Lower leg skin (tissue), 4 donors: ENCODE data around the gene PTK6. TPM values are rescaled to one million over a fixed set of nuclear protein-coding genes. Genes with fewer than 3 reads are reported as not detected.
"Not testable (repeated sequence)": the region's sequence is repeated elsewhere in the genome, so short reads cannot be mapped to it uniquely, and the experiment has no call there.

Source experiments
- DNase-seq, 2 donors: peaks; one replicate each; pipeline ENCODE4 v3.0.0-alpha.2; 2019; ENCODE audit warnings: low spot score in 2 of 2
- H3K4me3 ChIP-seq: fragments of 200-600 bp; sonication (generic); 2 replicates; pipeline ENCODE4 v1.5.1; 2017; ENCODE audit warnings: mild to moderate bottlenecking, low read depth; ENCODE audit not compliant: poor library complexity, severe bottlenecking
- CTCF ChIP-seq, 3 donors: fragments of 450-650 bp; IDR thresholded peaks; one replicate each; pipeline ENCODE4 v1.5.1; 2016; ENCODE audit warnings: antibody characterized with exemption in 3 of 3, mild to moderate bottlenecking in 3 of 3, moderate library complexity in 2 of 3
- POLR2A ChIP-seq, 2 donors: fragments of 450-650 bp; IDR thresholded peaks; one replicate each; pipeline ENCODE4 v1.6.1; 2016 to 2017; ENCODE audit warnings: antibody characterized with exemption in 2 of 2, mild to moderate bottlenecking in 1 of 2, moderate library complexity in 1 of 2
- WGBS, 2 donors: methylation state at CpG; one replicate each; pipeline ENCODE4 v1.1.5; 2018; 5-methylcytosine and 5-hydroxymethylcytosine counted together
- intact Hi-C: fragments of 100-400 bp; cut with DNase I; formaldehyde crosslinking; loops from one replicate; pipeline ENCODE4 v1.15.0; 2023; ENCODE audit warnings: low total_unique reads
- total RNA-seq, 4 donors: library from RNA; depleted of rRNA; stranded (reverse); fragments of >200 nt; gene quantifications; one replicate each; pipeline ENCODE4 v1.1.0, GENCODE V29; 2016

PTK6 gene
- total RNA-seq, 4 donors from 2014 or later, result 72.4 to 101 (median 79.9) TPM

GRCh38 chr20:63562461-63563224 is 25.5 kb upstream of the PTK6 start:
- 93 to 94% methylated on average over 37 to 48 of the region's 54 CpGs for WGBS, 2 donors
- no peak overlapping the region for H3K4me3 ChIP-seq
- DNase-seq, result no peak
- no peak for TF ChIP-seq CTCF (IDR thresholded peaks at IDR 0.05)
- TF ChIP-seq POLR2A (IDR thresholded peaks at IDR 0.05), result no peak
- intact Hi-C loops, result no loop called here

GRCh38 chr20:63561624-63562396 is 24.6 kb upstream of the PTK6 start:
- DNase-seq, result no peak
- H3K4me3 ChIP-seq, result no peak overlapping the region
- no peak for TF ChIP-seq CTCF (IDR thresholded peaks at IDR 0.05)
- no peak for TF ChIP-seq POLR2A (IDR thresholded peaks at IDR 0.05)
- intact Hi-C loops, result no loop called here
- 93 to 94% methylated on average over 20 to 30 of the region's 36 CpGs for whole genome bisulfite sequencing, 2 donors

- intact Hi-C loops, result no loop called here
- no peak overlapping the region for H3K4me3 ChIP-seq
- no peak for DNase-seq
- TF ChIP-seq POLR2A (IDR thresholded peaks at IDR 0.05) (no peak), CTCF (IDR thresholded peaks at IDR 0.05) (no peak)
- 94 to 95% methylated on average over 19 to 20 of the region's 26 CpGs for WGBS, 2 donors
Observed at GRCh38 chr20:63560856-63561609, 23.9 kb upstream of the PTK6 start.

GRCh38 chr20:63560333-63560805 is 23.2 kb upstream of the PTK6 start:
- intact Hi-C loops, result no loop called here
- DNase-seq, result no peak
- 97 to 98% methylated on average over 16 of the region's 16 CpGs for WGBS, 2 donors
- no peak for TF ChIP-seq POLR2A (IDR thresholded peaks at IDR 0.05)
- TF ChIP-seq CTCF (IDR thresholded peaks at IDR 0.05), result no peak
- no peak overlapping the region for H3K4me3 ChIP-seq

- WGBS, 2 donors, result 92 to 97% methylated on average over 17 to 31 of the region's 31 CpGs
- intact Hi-C loops, DNase-seq, H3K4me3 ChIP-seq: not testable (repeated sequence)
Observed at GRCh38 chr20:63559485-63560332, 22.5 kb upstream of the PTK6 start.
